A549 (cell line): Measurements from ENCODE around the gene SLC6A3.

Source experiments
- CEBPB ChIP-seq, 2 experiments: fragments of >200 bp in 1 of 2; sonication (Bioruptor Twin) in 1 of 2; formaldehyde crosslinking in 1 of 2; IDR thresholded peaks; 2 replicates each; pipeline ENCODE4 v1.6.1; 2012 to 2016
- CHD2 ChIP-seq: fragments of 150-350 bp; IDR thresholded peaks from 2 replicates; pipeline ENCODE4 v1.6.1; 2014; ENCODE audit warnings: low read length; ENCODE audit not compliant: partially characterized antibody
- EHMT2 ChIP-seq: fragments of 200-600 bp; sonication (generic); IDR thresholded peaks from 2 replicates; pipeline ENCODE4 v1.6.1; 2016; ENCODE audit warnings: antibody characterized with exemption, low read depth, mild to moderate bottlenecking, moderate library complexity
- HDAC2 ChIP-seq: fragments of 200-600 bp; sonication (generic); IDR thresholded peaks from 2 replicates; pipeline ENCODE4 v1.6.1; 2016
- MYC ChIP-seq: IDR thresholded peaks from 2 replicates; pipeline ENCODE4 v1.6.1; 2012; ENCODE audit warnings: mild to moderate bottlenecking, inconsistent platforms, low read length, improper control_type of control experiment, borderline replicate concordance
- POLR2A ChIP-seq: IDR thresholded peaks from 2 replicates; pipeline ENCODE4 v1.6.1; 2012; ENCODE audit warnings: mild to moderate bottlenecking, low read length
- RFX5 ChIP-seq: fragments of 450-650 bp; IDR thresholded peaks from 2 replicates; pipeline ENCODE4 v1.7.1; 2014; ENCODE audit warnings: antibody characterized with exemption, mild to moderate bottlenecking, moderate library complexity
- ZC3H11A ChIP-seq: fragments of 450-650 bp; IDR thresholded peaks from 2 replicates; pipeline ENCODE4 v1.6.1; 2014; ENCODE audit warnings: antibody characterized with exemption, mild to moderate bottlenecking
- TF ChIP-seq, protein P1 (sequence below): fragments of 250-450 bp; sonication (Bioruptor Pico); IDR thresholded peaks from 2 replicates; pipeline ENCODE4 v1.5.0; 2021; ENCODE audit warnings: mild to moderate bottlenecking, moderate library complexity, borderline replicate concordance
- TF ChIP-seq, protein P2 (sequence below): IDR thresholded peaks from 2 replicates; pipeline ENCODE4 v1.6.1; 2012
- TF ChIP-seq, protein P3 (sequence below): fragments of >200 bp; sonication (Bioruptor Twin); formaldehyde crosslinking; IDR thresholded peaks from 3 replicates; pipeline ENCODE4 v1.5.1; 2016
- TF ChIP-seq, protein P4 (sequence below): fragments of 200-600 bp; sonication (generic); IDR thresholded peaks from 2 replicates; pipeline ENCODE4 v1.6.1; 2016; ENCODE audit warnings: antibody characterized with exemption, mild to moderate bottlenecking, moderate library complexity
- TF ChIP-seq, protein P5 (sequence below): fragments of 150-350 bp; IDR thresholded peaks from 2 replicates; pipeline ENCODE4 v1.6.1; 2014; ENCODE audit warnings: low read depth, mild to moderate bottlenecking, low read length
- TF ChIP-seq, protein P6 (sequence below): fragments of 450-650 bp; IDR thresholded peaks from 2 replicates; pipeline ENCODE4 v1.6.1; 2014; ENCODE audit warnings: antibody characterized with exemption

DNA sequence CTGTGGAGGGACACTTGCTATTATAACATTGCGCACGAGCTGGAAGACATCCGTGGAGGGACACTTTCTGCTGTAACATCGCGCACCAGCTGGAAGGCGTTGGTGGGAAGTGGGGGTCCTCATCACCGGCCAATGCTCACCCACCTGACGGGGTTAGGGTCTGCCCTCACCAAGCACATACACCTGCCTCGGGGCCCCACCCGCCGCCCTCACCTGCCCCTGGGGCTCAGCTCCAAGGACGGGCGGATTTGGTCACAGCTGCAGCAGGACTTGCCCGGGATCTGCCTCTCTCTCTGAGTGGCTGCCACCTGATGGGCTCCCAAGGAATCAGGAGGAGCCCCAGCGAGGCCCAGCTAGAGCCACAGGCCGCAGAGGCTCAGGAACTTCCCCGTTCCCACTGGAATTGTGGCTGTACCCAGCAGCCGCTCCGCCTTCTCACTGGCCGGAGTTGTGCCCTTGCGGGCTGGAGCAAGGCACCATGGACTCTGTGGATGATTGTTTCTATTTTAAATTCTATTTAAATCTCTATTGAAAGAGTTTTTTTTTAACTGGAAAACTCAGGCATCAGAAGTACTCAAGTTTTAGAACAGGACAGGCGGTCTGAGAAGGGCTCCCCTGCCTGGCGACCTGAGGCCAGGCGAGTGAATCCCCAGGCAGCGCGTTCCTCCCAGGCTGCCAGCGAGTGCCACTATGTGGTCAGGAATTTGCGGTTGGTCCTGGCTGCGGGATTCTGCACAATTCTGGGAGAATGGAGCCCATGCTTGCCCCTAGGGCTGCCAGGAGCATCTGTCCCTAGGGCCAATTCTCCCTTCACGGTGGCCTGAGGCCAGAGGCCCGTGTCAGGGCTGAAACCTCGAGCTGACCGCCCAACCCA lies 38.9 kb upstream of the SLC6A3 start:
- TF ChIP-seq, protein P1, sequence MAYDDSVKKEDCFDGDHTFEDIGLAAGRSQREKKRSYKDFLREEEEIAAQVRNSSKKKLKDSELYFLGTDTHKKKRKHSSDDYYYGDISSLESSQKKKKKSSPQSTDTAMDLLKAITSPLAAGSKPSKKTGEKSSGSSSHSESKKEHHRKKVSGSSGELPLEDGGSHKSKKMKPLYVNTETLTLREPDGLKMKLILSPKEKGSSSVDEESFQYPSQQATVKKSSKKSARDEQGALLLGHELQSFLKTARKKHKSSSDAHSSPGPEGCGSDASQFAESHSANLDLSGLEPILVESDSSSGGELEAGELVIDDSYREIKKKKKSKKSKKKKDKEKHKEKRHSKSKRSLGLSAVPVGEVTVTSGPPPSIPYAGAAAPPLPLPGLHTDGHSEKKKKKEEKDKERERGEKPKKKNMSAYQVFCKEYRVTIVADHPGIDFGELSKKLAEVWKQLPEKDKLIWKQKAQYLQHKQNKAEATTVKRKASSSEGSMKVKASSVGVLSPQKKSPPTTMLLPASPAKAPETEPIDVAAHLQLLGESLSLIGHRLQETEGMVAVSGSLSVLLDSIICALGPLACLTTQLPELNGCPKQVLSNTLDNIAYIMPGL (CRISPR knock-in tag): no peak
- TF ChIP-seq EHMT2 (no peak), RFX5 (no peak), ZC3H11A (no peak), CHD2 (no peak), MYC (no peak), POLR2A (no peak), CEBPB (IDR thresholded peaks at IDR 0.05) (no peak), HDAC2 (no peak)
- TF ChIP-seq, protein P2, sequence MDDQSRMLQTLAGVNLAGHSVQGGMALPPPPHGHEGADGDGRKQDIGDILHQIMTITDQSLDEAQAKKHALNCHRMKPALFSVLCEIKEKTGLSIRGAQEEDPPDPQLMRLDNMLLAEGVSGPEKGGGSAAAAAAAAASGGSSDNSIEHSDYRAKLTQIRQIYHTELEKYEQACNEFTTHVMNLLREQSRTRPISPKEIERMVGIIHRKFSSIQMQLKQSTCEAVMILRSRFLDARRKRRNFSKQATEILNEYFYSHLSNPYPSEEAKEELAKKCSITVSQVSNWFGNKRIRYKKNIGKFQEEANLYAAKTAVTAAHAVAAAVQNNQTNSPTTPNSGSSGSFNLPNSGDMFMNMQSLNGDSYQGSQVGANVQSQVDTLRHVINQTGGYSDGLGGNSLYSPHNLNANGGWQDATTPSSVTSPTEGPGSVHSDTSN: no peak
- TF ChIP-seq, protein P3, sequence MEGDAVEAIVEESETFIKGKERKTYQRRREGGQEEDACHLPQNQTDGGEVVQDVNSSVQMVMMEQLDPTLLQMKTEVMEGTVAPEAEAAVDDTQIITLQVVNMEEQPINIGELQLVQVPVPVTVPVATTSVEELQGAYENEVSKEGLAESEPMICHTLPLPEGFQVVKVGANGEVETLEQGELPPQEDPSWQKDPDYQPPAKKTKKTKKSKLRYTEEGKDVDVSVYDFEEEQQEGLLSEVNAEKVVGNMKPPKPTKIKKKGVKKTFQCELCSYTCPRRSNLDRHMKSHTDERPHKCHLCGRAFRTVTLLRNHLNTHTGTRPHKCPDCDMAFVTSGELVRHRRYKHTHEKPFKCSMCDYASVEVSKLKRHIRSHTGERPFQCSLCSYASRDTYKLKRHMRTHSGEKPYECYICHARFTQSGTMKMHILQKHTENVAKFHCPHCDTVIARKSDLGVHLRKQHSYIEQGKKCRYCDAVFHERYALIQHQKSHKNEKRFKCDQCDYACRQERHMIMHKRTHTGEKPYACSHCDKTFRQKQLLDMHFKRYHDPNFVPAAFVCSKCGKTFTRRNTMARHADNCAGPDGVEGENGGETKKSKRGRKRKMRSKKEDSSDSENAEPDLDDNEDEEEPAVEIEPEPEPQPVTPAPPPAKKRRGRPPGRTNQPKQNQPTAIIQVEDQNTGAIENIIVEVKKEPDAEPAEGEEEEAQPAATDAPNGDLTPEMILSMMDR: no peak
- TF ChIP-seq, protein P4, sequence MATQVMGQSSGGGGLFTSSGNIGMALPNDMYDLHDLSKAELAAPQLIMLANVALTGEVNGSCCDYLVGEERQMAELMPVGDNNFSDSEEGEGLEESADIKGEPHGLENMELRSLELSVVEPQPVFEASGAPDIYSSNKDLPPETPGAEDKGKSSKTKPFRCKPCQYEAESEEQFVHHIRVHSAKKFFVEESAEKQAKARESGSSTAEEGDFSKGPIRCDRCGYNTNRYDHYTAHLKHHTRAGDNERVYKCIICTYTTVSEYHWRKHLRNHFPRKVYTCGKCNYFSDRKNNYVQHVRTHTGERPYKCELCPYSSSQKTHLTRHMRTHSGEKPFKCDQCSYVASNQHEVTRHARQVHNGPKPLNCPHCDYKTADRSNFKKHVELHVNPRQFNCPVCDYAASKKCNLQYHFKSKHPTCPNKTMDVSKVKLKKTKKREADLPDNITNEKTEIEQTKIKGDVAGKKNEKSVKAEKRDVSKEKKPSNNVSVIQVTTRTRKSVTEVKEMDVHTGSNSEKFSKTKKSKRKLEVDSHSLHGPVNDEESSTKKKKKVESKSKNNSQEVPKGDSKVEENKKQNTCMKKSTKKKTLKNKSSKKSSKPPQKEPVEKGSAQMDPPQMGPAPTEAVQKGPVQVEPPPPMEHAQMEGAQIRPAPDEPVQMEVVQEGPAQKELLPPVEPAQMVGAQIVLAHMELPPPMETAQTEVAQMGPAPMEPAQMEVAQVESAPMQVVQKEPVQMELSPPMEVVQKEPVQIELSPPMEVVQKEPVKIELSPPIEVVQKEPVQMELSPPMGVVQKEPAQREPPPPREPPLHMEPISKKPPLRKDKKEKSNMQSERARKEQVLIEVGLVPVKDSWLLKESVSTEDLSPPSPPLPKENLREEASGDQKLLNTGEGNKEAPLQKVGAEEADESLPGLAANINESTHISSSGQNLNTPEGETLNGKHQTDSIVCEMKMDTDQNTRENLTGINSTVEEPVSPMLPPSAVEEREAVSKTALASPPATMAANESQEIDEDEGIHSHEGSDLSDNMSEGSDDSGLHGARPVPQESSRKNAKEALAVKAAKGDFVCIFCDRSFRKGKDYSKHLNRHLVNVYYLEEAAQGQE: no peak
- TF ChIP-seq, protein P5, sequence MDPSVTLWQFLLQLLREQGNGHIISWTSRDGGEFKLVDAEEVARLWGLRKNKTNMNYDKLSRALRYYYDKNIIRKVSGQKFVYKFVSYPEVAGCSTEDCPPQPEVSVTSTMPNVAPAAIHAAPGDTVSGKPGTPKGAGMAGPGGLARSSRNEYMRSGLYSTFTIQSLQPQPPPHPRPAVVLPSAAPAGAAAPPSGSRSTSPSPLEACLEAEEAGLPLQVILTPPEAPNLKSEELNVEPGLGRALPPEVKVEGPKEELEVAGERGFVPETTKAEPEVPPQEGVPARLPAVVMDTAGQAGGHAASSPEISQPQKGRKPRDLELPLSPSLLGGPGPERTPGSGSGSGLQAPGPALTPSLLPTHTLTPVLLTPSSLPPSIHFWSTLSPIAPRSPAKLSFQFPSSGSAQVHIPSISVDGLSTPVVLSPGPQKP: no peak
- TF ChIP-seq, protein P6, sequence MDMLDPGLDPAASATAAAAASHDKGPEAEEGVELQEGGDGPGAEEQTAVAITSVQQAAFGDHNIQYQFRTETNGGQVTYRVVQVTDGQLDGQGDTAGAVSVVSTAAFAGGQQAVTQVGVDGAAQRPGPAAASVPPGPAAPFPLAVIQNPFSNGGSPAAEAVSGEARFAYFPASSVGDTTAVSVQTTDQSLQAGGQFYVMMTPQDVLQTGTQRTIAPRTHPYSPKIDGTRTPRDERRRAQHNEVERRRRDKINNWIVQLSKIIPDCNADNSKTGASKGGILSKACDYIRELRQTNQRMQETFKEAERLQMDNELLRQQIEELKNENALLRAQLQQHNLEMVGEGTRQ: no peak
